ENCODE results near the gene CAMK1G.

CAMK1G gene

GRCh38 chr1:209619696-209620486 lies 36.4 kb downstream of the CAMK1G start:
- DNase-seq (ENCODE audit: low read depth in 2 of 2): no peak

GRCh38 chr1:209620487-209620884 lies 37.0 kb downstream of the CAMK1G start:
- no peak for DNase-seq (ENCODE audit: low read depth in 2 of 2)

GRCh38 chr1:209621286-209621685 lies 37.8 kb downstream of the CAMK1G start:
- no peak for DNase-seq (ENCODE audit: low read depth in 2 of 2)

- DNase-seq (ENCODE audit: low read depth in 2 of 2): no peak
Measured at GRCh38 chr1:209621741-209622655, 38.5 kb downstream of the CAMK1G start.

- DNase-seq (ENCODE audit: low read depth in 2 of 2): no peak
Measured at GRCh38 chr1:209622841-209623829, 39.6 kb downstream of the CAMK1G start.

GRCh38 chr1:209624558-209625549 lies 41.3 kb downstream of the CAMK1G start:
- no peak for DNase-seq (ENCODE audit: low read depth in 2 of 2)

- DNase-seq (ENCODE audit: low read depth in 2 of 2): no peak
Measured at GRCh38 chr1:209625791-209626285, 42.3 kb downstream of the CAMK1G start.

- DNase-seq (ENCODE audit: low read depth in 2 of 2): no peak
Measured at GRCh38 chr1:209626346-209627026, 43.0 kb downstream of the CAMK1G start.

- no peak for DNase-seq (ENCODE audit: low read depth in 2 of 2)
Measured at GRCh38 chr1:209627027-209627731, 43.7 kb downstream of the CAMK1G start.

GRCh38 chr1:209627732-209628196 lies 44.2 kb downstream of the CAMK1G start:
- peak; percentile 48 to 50 for DNase-seq (ENCODE audit: low read depth in 2 of 2)

GRCh38 chr1:209628618-209629299 lies 45.2 kb downstream of the CAMK1G start:
- no peak for DNase-seq (ENCODE audit: low read depth in 2 of 2)

- no peak for DNase-seq (ENCODE audit: low read depth in 2 of 2)
Measured at GRCh38 chr1:209629621-209630382, 46.3 kb downstream of the CAMK1G start.

- no peak for DNase-seq (ENCODE audit: low read depth in 2 of 2)
Measured at GRCh38 chr1:209630383-209631225, 47.1 kb downstream of the CAMK1G start.

- DNase-seq (ENCODE audit: low read depth in 2 of 2): no peak
Measured at GRCh38 chr1:209633335-209633997, 50.0 kb downstream of the CAMK1G start.

GRCh38 chr1:209634005-209634737 lies 50.7 kb downstream of the CAMK1G start:
- DNase-seq (ENCODE audit: low read depth in 2 of 2): no peak
